Colonic mucosa (tissue), 4 donors: ENCODE measurements around the gene ADGRG1. TPM values are rescaled to one million over a fixed set of nuclear protein-coding genes. Genes with fewer than 3 reads are reported as not detected.
A peak's percentile ranks its signal among the peaks of the same experiment; 100 is the strongest.

Experiments used
- DNase-seq: peaks from one replicate; pipeline ENCODE4 v3.0.0-alpha.2; 2020
- H3K27ac ChIP-seq: fragments of 200-600 bp; one replicate; pipeline ENCODE4 v1.8.0; 2021
- H3K27me3 ChIP-seq: fragments of 200-600 bp; one replicate; pipeline ENCODE4 v1.8.0; 2021
- H3K36me3 ChIP-seq: fragments of 200-600 bp; one replicate; pipeline ENCODE4 v1.8.0; 2021
- H3K4me1 ChIP-seq: fragments of 200-600 bp; one replicate; pipeline ENCODE4 v1.8.0; 2021; ENCODE audit warnings: mild to moderate bottlenecking
- H3K4me3 ChIP-seq: fragments of 200-600 bp; one replicate; pipeline ENCODE4 v1.8.0; 2021
- H3K9ac ChIP-seq, 2 donors: one replicate each; pipeline ENCODE4 v1.7.0; 2013; ENCODE audit warnings: control low read depth in 2 of 2, low read depth in 2 of 2, low read length in 2 of 2
- H3K9me3 ChIP-seq: fragments of 200-600 bp; one replicate; pipeline ENCODE4 v1.8.0; 2021
- CTCF ChIP-seq: fragments of 200-600 bp; IDR thresholded peaks from one replicate; pipeline ENCODE4 v1.8.0; 2022; ENCODE audit warnings: antibody characterized with exemption, mild to moderate bottlenecking
- intact Hi-C: fragments of 100-400 bp; cut with DNase I; formaldehyde crosslinking; loops from one replicate; pipeline ENCODE4 v1.14.1; 2022
- total RNA-seq, 2 donors: library from RNA; stranded (reverse); fragmentation: NEBNext Ultra II Directional in 1 of 2; extraction: Animal tissue kit (Norgen Biotek cat#: 25700) in 1 of 2; gene quantifications; one replicate each; pipeline ENCODE4 v1.2.1, GENCODE V29; 2021
- donor health status: healthy.
- donor health status: DM: no; HTN: no; CAD: no.
- donor health status: DM: no; HTN: no; CAD: no.

ADGRG1 gene
- total RNA-seq, 2 donors from 2014 or later, result 68.9 to 126 TPM

- Histone ChIP-seq H3K9me3 (no peaks in the 10 kb centered on the region), H3K9ac (no peak overlapping the region), H3K36me3 (no peaks in the 10 kb centered on the region), H3K4me3 (no peak overlapping the region), H3K4me1 (no peaks in the 10 kb centered on the region), H3K27me3 (no peaks in the 10 kb centered on the region), H3K27ac (no peak overlapping the region)
- no peak for TF ChIP-seq CTCF
- intact Hi-C loops, result loop anchor here (5.0 kb wide), 1 partner anchor 132 kb away; no protein-coding TSS in a partner anchor
- DNase-seq, result no peak
Measured at GRCh38 chr16:57590654-57591085, 37.8 kb upstream of the ADGRG1 start.

- H3K27me3 ChIP-seq, result no peaks in the 10 kb centered on the region
- H3K4me1 ChIP-seq, result no peaks in the 10 kb centered on the region
- H3K36me3 ChIP-seq, result no peaks in the 10 kb centered on the region
- DNase-seq, result peak; percentile 75
- intact Hi-C loops, result loop anchor here (5.0 kb wide), 1 partner anchor 131 kb away; no protein-coding TSS in a partner anchor
- no peaks in the 10 kb centered on the region for H3K9me3 ChIP-seq
- peak; percentile 90 for TF ChIP-seq CTCF
- no peak overlapping the region for H3K4me3 ChIP-seq
- H3K27ac ChIP-seq, result no peak overlapping the region
- no peak overlapping the region for H3K9ac ChIP-seq
Measured at GRCh38 chr16:57591086-57591869, 37.2 kb upstream of the ADGRG1 start.

- Histone ChIP-seq H3K4me3 (no peak overlapping the region), H3K27ac (no peak overlapping the region), H3K9me3 (no peaks in the 10 kb centered on the region), H3K4me1 (no peaks in the 10 kb centered on the region), H3K27me3 (no peaks in the 10 kb centered on the region), H3K9ac (no peak overlapping the region), H3K36me3 (no peaks in the 10 kb centered on the region)
- no peak for DNase-seq
- TF ChIP-seq CTCF, result no peak
- intact Hi-C loops, result loop anchor here (5.0 kb wide), 1 partner anchor 130 kb away; no protein-coding TSS in a partner anchor
Measured at GRCh38 chr16:57591870-57592485, 36.5 kb upstream of the ADGRG1 start.

- Histone ChIP-seq H3K36me3 (no peaks in the 10 kb centered on the region), H3K4me1 (no peaks in the 10 kb centered on the region), H3K9ac (no peak overlapping the region), H3K4me3 (no peak overlapping the region), H3K27ac (no peak overlapping the region), H3K27me3 (no peaks in the 10 kb centered on the region), H3K9me3 (no peaks in the 10 kb centered on the region)
- no peak for TF ChIP-seq CTCF
- intact Hi-C loops, result loop anchor here (5.0 kb wide), 1 partner anchor 130 kb away; no protein-coding TSS in a partner anchor
- DNase-seq, result no peak
Measured at GRCh38 chr16:57592591-57593003, 35.8 kb upstream of the ADGRG1 start.

- DNase-seq, result no peak
- H3K27ac ChIP-seq, result no peak overlapping the region
- no peak overlapping the region for H3K4me3 ChIP-seq
- no peaks in the 10 kb centered on the region for H3K4me1 ChIP-seq
- no peak for TF ChIP-seq CTCF
- intact Hi-C loops, result loop anchor here (5.0 kb wide), 1 partner anchor 129 kb away; no protein-coding TSS in a partner anchor
- H3K9me3 ChIP-seq, result no peaks in the 10 kb centered on the region
- no peak overlapping the region for H3K9ac ChIP-seq
- H3K36me3 ChIP-seq, result no peaks in the 10 kb centered on the region
- H3K27me3 ChIP-seq, result no peaks in the 10 kb centered on the region
Measured at GRCh38 chr16:57593021-57593420, 35.4 kb upstream of the ADGRG1 start.
